CD4-positive, alpha-beta T cell treated with Interferon alpha-2 for 1 hour (primary cell): ENCODE measurements around the gene KRTAP5-3.

Source experiments
- DNase-seq, 2 donors: peaks; one replicate each; pipeline ENCODE4 v3.0.0-alpha.2; 2020 to 2022

KRTAP5-3 gene

GRCh38 chr11:1642288-1643145 lies 34.3 kb upstream of the KRTAP5-3 start:
- no peak for DNase-seq

- DNase-seq: no peak
Observed at GRCh38 chr11:1641096-1641495, 32.8 kb upstream of the KRTAP5-3 start.

- peak in 1 of 2 donors; percentile 24 for DNase-seq
Observed at GRCh38 chr11:1640076-1640946, 32.0 kb upstream of the KRTAP5-3 start.

GRCh38 chr11:1639666-1640065 lies 31.4 kb upstream of the KRTAP5-3 start:
- no peak for DNase-seq

- DNase-seq: no peak
Observed at GRCh38 chr11:1639102-1639620, 30.9 kb upstream of the KRTAP5-3 start.

- no peak for DNase-seq
Observed at GRCh38 chr11:1638344-1638743, 30.1 kb upstream of the KRTAP5-3 start.

- DNase-seq: no peak
Observed at GRCh38 chr11:1637628-1638027, 29.4 kb upstream of the KRTAP5-3 start.

GRCh38 chr11:1636291-1636950 lies 28.2 kb upstream of the KRTAP5-3 start:
- DNase-seq: no peak

GRCh38 chr11:1633864-1634263 lies 25.6 kb upstream of the KRTAP5-3 start:
- no peak for DNase-seq

- no peak for DNase-seq
Observed at GRCh38 chr11:1632053-1632714, 23.9 kb upstream of the KRTAP5-3 start.

GRCh38 chr11:1631066-1631568 lies 22.9 kb upstream of the KRTAP5-3 start:
- DNase-seq: no peak

GRCh38 chr11:1630271-1630670 lies 22.0 kb upstream of the KRTAP5-3 start:
- no peak for DNase-seq

GRCh38 chr11:1629326-1630185 lies 21.3 kb upstream of the KRTAP5-3 start, which contains the start of gene KRTAP5-5:
TSS of gene KRTAP5-5 (plus strand) at chr11:1629775. CDS start at chr11:1629841, 66 bp downstream.
- no peak for DNase-seq

- DNase-seq: peak; percentile 41 to 70
Observed at GRCh38 chr11:1628506-1629325, 20.5 kb upstream of the KRTAP5-3 start.

- no peak for DNase-seq
Observed at GRCh38 chr11:1625541-1625940, 17.3 kb upstream of the KRTAP5-3 start.

- DNase-seq: no peak
Observed at GRCh38 chr11:1624621-1625020, 16.4 kb upstream of the KRTAP5-3 start.

GRCh38 chr11:1623716-1624115 lies 15.5 kb upstream of the KRTAP5-3 start:
- DNase-seq: no peak

- no peak for DNase-seq
Observed at GRCh38 chr11:1622086-1622485, 13.8 kb upstream of the KRTAP5-3 start, which contains the start of gene KRTAP5-4. TSS of gene KRTAP5-4 (minus strand) at chr11:1622138. CDS start at chr11:1622093, 45 bp downstream.

- DNase-seq: peak in 1 of 2 donors; percentile 51
Observed at GRCh38 chr11:1619449-1619848, 11.2 kb upstream of the KRTAP5-3 start.

GRCh38 chr11:1618231-1618630 lies 10.0 kb upstream of the KRTAP5-3 start:
- no peak for DNase-seq
